ENCODE data around the gene CTSD. TPM values are rescaled to one million over a fixed set of nuclear protein-coding genes. Genes with fewer than 3 reads are reported as not detected.

Gene CTSD
- total RNA-seq = 165 and 215 TPM in 2 replicates

DNA sequence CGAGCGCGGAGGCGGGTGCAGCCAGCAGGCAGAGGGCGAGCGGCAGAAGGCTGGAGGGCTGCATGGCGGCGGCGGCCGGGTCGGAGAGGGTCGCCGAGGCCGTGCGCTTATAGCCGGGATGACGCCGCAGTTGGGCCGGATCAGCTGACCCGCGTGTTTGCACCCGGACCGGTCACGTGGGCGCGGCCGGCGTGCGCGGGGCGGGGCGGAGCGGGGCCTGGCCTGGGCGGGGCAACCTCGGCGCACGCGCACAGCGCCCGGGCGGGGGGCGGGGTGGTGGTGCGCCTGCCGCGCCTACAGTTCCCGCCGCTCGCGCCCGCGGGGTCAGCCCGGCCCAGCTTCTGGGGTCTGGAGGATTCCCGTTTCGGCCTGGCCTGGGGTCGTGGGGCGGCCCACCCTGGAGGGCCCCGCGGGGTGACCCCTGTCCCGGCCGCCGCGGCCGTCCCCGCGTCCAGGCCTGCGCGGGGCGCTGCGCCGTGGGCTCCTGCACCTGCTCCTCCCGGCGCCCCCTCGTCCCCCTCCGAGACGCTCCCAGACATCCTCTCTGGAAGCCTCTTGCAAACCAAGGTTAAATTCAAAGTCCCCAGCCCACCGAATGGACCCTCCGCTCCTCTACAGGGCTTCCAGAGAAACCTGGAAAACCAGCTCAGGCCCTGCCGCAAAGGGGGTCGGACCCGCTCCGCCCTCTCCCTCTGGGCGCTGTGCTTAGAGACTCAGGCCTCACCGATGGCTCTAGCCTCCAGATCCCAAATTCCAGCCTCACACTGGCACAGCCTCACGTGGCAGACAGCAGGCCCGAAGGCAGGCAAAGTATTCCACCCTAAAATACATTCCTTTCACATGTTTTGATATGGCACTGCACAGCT lies at the start of gene CTSD:
CTSD (minus strand) TSS at position 132 of the 866 bp plus-strand sequence; CDS start at position 64, 68 bp downstream.

DNA sequence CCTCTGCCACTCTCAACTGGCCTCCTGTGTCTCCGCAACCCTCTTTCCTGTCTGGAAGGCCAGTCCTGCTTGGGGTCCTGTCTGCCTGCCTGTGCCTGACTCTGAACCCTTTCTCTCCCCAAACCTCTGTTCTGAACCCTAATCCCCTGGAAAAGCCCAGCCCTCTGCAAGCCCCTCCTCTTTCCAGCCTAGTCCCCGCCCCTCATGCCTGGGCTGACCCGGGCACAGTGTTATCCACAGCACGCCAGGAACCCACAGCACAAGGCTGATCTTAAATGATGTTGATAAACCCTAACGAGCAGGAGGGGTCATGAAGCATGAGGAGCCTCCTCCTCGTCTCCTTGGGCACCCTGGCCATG lies 13.3 kb downstream of the CTSD start, which contains the start of gene IFITM10:
IFITM10 (minus strand) TSS at position 115 of the 359 bp plus-strand sequence. CDS start 153 bp downstream, outside the sequence.

Other genes starting within 250 kb of the CTSD start
- gene DUSP8, start 191.7 kb downstream of the CTSD start, total RNA-seq = 0.58 and 4.4 TPM in 2 replicates
- gene KRTAP5-1, start 178.6 kb downstream of the CTSD start, total RNA-seq = not detected in 2 replicates
- gene KRTAP5-2, start 165.6 kb downstream of the CTSD start, total RNA-seq = not detected in 2 replicates
- gene KRTAP5-3, start 155.5 kb downstream of the CTSD start, total RNA-seq = not detected in 2 replicates
- not detected in 2 replicates for gene KRTAP5-4, start 141.8 kb downstream of the CTSD start, total RNA-seq
- gene KRTAP5-5, start 134.2 kb downstream of the CTSD start, total RNA-seq = not detected in 2 replicates
- not detected in 2 replicates for gene KRTAP5-6, start 66.7 kb downstream of the CTSD start, total RNA-seq
- not detected in 2 replicates for gene IFITM10, start 13.3 kb downstream of the CTSD start, total RNA-seq
- not detected in 2 replicates for gene SYT8, start 71.1 kb upstream of the CTSD start, total RNA-seq
- not detected in 2 replicates for gene TNNI2, start 75.1 kb upstream of the CTSD start, total RNA-seq
- 1.9 TPM in 1 of 2 replicates, not detected in the other for gene LSP1, start 89.2 kb upstream of the CTSD start, total RNA-seq
- gene PRR33, start 128.0 kb upstream of the CTSD start, total RNA-seq = not detected in 2 replicates
- gene TNNT3, start 155.8 kb upstream of the CTSD start, total RNA-seq = not detected in 2 replicates
- gene MRPL23, start 183.4 kb upstream of the CTSD start, total RNA-seq = 253 and 382 TPM in 2 replicates
- 41.8 and 55.1 TPM in 2 replicates for gene H19, start 233.9 kb upstream of the CTSD start, total RNA-seq